Dermis microvascular lymphatic vessel endothelial cell (primary cell): ENCODE measurements around the gene NFIB. TPM values are rescaled to one million over a fixed set of nuclear protein-coding genes. Genes with fewer than 3 reads are reported as not detected.

Experiments
- DNase-seq, 2 donors: peaks; one replicate each; pipeline versions ENCODE4 v3.0.0 to v3.0.0-alpha.2; 2010; ENCODE audit warnings: low read depth in 2 of 2
- total RNA-seq: library from RNA; depleted of rRNA; stranded (reverse); fragments of >200 nt; gene quantifications from 2 replicates; pipeline ENCODE4 v1.2.1, GENCODE V29; 2014

The NFIB gene
- total RNA-seq, 1 donor from 2014 or later = 116 TPM

- DNase-seq = no peak
Observed at GRCh38 chr9:14191512-14191911, 122.4 kb downstream of the NFIB start.

GRCh38 chr9:14190240-14190639, 123.7 kb downstream of the NFIB start:
- no peak for DNase-seq

DNA sequence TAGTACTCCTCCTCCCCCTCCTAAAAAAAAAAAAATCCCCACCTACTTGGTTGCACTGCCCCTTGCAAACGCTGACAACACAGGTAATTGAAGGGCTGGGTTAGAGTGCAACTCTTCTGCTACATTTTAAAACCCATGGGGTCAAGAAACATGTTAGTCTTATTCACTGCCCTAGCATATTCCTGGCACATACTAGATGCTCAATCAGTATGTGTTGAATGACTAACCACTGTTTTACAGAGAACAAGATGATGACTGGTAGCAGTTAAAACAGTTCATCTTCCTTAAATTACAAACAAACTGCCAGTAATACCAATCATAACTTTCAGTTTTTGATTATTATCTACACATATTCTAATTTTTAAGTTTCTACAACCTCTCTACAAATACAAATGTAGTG, 124.4 kb downstream of the NFIB start:
- no peak for DNase-seq

GRCh38 chr9:14189146-14189545, 124.8 kb downstream of the NFIB start:
- no peak for DNase-seq

DNA sequence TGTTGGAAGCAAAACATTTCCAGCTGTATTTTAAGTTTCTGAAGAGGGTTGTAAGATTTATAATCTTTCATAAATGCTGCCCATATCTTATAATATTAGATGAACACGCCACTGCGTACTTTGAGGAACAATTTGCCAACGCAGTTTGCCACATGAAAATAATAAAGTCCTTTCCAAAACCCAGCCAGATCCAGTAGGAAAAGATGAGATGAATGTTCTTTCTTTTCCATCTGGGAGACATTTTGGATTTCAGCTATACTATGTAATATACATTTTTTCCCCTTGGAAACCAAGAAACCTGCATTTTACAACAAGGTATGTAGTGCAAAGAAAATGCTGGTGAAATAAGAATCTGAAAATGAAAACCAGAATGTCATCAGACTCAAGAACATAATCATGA, 125.4 kb downstream of the NFIB start:
- no peak for DNase-seq

DNA sequence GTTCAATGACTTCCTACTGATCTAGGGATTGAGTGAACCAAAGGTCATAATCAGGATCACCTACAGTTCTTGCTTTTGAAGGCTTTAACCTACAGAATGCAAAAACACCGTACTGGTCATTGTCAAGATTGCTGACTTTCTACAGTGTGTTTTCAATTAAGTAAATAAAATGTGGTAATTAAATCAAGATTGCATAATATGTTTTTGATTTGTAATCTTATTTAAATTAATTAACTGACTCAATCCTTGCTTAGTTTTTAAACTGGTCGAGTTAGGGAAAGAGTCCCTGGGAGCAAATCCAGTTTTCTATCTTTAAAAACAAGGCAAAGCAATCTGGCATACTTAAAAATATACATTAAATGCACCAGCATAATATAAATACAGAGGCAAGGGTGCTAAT, 125.9 kb downstream of the NFIB start:
- DNase-seq = no peak

GRCh38 chr9:14186096-14186495, 127.8 kb downstream of the NFIB start:
- no peak for DNase-seq

DNA sequence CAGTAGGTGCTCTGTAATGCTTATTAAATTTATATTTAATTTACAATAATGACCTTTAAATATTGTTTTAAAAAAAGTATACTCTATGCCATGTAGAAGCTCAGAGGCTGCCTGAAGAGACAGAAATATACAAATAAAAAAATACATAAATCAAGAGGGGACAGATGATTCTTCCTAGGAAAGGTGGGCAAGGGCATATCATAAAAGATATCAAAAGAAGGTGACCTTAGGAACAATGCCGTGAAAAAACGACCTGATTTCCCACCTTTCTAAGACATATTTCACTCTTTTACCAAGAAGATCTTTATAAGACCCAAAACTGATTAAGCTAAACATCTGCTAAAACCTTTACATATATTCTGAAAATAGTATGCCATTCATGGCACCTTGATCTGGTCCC, 128.9 kb downstream of the NFIB start:
- no peak for DNase-seq

GRCh38 chr9:14183001-14183400, 130.9 kb downstream of the NFIB start:
- DNase-seq = no peak

DNA sequence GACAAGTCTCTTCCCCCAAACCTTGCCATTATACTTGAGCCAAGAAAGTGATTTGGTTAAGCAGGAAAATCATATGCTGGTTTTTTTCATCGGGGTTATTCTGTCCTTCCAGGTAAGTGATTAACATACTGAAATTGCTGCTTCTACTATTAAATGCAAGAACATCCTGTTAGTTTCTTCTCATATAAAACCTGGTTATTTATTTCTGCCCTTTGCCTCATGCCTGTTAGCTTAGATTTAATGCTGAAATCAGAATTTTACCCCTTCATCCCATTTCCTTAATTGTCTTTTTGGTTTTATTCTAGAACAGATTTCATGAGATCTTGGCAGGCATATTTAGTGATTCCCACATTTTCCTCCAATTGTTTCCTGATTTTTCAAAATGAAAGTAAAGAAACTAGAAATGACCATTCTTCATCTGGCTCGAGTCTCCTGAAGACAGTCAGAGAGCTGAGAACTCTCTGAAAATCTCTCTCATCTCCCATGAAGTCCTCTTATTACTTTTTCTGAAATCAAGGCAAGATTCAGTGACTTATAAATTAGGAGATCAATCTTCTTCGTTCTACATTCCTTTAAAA, 132.9 kb downstream of the NFIB start:
- DNase-seq = no peak

GRCh38 chr9:14180093-14180959, 133.6 kb downstream of the NFIB start:
- no peak for DNase-seq

GRCh38 chr9:14179449-14179848, 134.5 kb downstream of the NFIB start:
- DNase-seq = no peak

GRCh38 chr9:14175778-14176177, 138.2 kb downstream of the NFIB start:
- DNase-seq = no peak

DNA sequence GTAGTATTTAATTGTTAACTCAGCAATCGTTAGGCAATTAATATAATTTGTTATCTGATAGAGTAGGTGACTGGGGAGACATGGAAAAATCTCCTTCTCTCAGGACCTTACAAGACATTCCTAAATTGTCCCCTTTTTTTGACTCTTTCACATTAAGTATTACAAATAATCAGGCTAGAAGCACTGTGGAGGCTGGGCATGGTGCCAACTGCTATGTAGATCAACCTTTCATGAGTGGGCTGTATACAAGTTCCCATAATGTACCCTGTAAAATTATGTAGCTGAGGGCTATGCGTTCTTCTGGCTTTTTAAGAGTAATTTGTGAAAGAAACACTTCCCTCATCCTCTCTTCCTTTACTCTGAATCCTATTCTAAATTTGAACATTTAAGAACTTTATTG, 140.2 kb downstream of the NFIB start:
- DNase-seq = no peak

DNA sequence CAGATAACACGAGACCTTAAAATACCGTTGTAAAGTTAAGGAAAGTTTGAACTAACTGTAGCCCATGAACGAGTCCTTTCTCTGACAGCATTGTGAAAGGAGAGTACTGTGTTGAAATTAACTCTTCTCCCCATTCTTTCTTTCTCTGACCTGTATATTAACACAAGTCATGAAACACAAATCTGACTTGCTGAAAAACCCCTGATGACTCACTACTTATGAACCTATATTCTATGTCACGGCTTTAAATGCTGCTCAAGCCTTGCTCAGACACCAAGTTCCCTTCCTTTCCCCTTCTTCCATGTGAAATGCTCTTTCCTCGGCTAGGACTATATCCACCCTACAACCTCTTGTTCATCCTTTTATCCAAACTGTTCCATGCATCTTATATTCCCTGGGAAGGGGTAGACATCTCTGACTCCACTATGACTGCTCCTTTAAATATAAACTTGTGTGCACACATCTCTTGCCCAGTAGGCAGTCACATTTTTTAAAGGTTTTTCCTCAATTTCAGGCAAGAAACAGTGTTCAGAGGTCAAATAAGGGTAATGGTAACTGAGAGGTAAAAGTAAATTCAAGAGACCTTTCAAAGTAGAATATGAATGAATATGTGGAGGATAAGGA, 142.9 kb downstream of the NFIB start:
- DNase-seq = peak in 1 of 2 donors; percentile 50

GRCh38 chr9:14170392-14170931, 143.5 kb downstream of the NFIB start:
- no peak for DNase-seq

- no peak for DNase-seq
Observed at GRCh38 chr9:14168381-14168780, 145.6 kb downstream of the NFIB start.

DNA sequence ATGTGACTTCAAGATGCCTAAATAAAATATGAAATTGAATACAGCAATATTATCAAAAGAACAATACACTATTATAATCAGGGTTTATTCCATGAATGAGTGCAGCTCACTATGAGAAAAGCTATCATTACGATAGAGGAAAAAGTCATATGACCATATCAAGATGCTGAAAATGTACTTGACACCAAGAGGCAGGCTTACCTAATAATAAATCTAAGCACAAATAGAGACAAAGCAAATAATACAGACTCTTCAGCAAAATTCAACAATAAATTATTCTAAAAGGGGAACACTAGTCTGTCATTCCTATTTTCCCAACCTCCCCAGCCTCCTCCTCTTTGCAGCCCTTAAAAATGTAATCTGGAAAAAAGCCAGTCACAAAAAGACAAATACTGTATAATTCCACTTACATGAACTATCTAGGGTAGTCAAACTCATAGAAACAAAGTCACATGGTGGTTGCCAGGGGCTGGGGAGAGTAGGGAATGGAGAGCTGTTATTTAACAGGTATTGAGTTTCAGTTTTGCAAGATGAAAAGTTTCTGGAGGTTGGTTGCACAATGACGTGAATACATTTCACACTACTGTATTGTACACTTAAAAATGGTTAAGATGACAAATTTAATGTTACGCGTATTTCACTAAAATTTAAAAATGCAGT, 148.4 kb downstream of the NFIB start:
- no peak for DNase-seq

- DNase-seq = no peak
Observed at GRCh38 chr9:14164908-14165307, 149.0 kb downstream of the NFIB start.

DNA sequence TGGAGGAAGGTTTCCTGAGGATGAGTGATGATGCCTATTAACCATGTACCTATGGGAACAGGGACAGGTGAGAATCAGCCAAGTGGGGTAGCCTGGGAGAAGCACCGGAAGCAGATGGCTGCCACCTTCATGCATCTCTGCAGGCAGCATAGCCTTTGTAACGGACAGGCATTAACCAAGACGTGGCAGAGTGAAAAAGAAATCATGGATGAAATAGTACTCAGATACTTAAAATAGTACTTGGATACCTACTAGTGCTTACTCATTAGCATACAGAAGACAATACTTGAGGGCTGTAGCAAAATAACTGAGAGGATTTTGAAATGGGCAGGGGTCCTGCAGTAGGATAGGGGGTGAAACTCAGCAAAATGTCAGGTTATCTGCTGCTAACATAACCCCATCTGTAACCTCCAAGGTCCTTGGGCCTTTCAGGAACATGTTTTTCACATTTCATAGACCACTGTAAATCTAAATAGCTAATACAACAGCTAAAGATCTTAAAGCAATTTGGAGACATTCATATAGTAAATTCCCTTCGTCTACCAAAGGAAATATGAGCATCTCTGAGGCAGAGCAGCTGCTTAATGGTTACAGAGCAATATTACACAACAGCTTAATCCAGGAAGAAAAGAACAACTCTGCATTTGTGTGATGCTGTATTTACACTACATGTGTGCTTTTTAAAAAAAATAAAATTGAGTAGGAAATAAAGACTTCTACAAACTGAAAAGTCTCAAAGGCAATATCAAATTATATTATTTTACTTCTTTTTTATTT, 154.3 kb downstream of the NFIB start:
- no peak for DNase-seq

- peak in 1 of 2 donors; percentile 56 for DNase-seq
Observed at GRCh38 chr9:14158916-14159315, 155.0 kb downstream of the NFIB start.
